HEK293 (cell line): ENCODE data around the gene GRIK4.

Source experiments
- ATF2 ChIP-seq: fragments of 450-650 bp; formaldehyde crosslinking; IDR thresholded peaks from 2 replicates; pipeline ENCODE4 v1.5.1; 2016; ENCODE audit warnings: missing biosample characterization, missing genetic modification characterization, low read depth
- CTCF ChIP-seq: fragments of 450-650 bp; formaldehyde crosslinking; IDR thresholded peaks from 2 replicates; pipeline ENCODE4 v1.5.1; 2016; ENCODE audit warnings: missing biosample characterization, missing genetic modification characterization
- EGR2 ChIP-seq: fragments of 450-650 bp; formaldehyde crosslinking; IDR thresholded peaks from 2 replicates; pipeline ENCODE4 v1.5.1; 2016; ENCODE audit warnings: low read depth, missing biosample characterization, missing genetic modification characterization
- REST ChIP-seq: fragments of 450-650 bp; formaldehyde crosslinking; IDR thresholded peaks from 2 replicates; pipeline ENCODE4 v1.5.1; 2016; ENCODE audit warnings: missing biosample characterization, missing genetic modification characterization
- ZBTB20 ChIP-seq: fragments of 450-650 bp; formaldehyde crosslinking; IDR thresholded peaks from 2 replicates; pipeline ENCODE4 v1.5.1; 2016; ENCODE audit warnings: missing biosample characterization, missing genetic modification characterization
- ZNF48 ChIP-seq: fragments of 450-650 bp; formaldehyde crosslinking; IDR thresholded peaks from 2 replicates; pipeline ENCODE4 v1.5.1; 2016; ENCODE audit warnings: missing biosample characterization, missing genetic modification characterization
- ZNF529 ChIP-seq: fragments of 450-650 bp; formaldehyde crosslinking; IDR thresholded peaks from 2 replicates; pipeline ENCODE4 v1.5.1; 2017; ENCODE audit warnings: missing genetic modification characterization, missing biosample characterization; ENCODE audit not compliant: insufficient replicate concordance
- ZNF701 ChIP-seq: fragments of 450-650 bp; formaldehyde crosslinking; IDR thresholded peaks from 2 replicates; pipeline ENCODE4 v1.5.1; 2016; ENCODE audit warnings: missing biosample characterization, missing genetic modification characterization
- TF ChIP-seq, protein P1 (sequence below): fragments of 450-650 bp; formaldehyde crosslinking; IDR thresholded peaks from 2 replicates; pipeline ENCODE4 v1.5.1; 2017; ENCODE audit warnings: missing biosample characterization, missing genetic modification characterization
- TF ChIP-seq, protein P2 (sequence below): sonication (generic); formaldehyde crosslinking; IDR thresholded peaks from 2 replicates; pipeline ENCODE4 v1.8.1; 2022; ENCODE audit warnings: mild to moderate bottlenecking, moderate library complexity, missing genetic modification reagents

- TF ChIP-seq CTCF (tag by site-specific recombination) (no peak), ZBTB20 (tag by site-specific recombination) (no peak), ZNF701 (no peak), ZNF529 (no peak), REST (tag by site-specific recombination) (no peak), ATF2 (tag by site-specific recombination) (no peak), ZNF48 (no peak), EGR2 (tag by site-specific recombination) (no peak)
- TF ChIP-seq, protein P1, sequence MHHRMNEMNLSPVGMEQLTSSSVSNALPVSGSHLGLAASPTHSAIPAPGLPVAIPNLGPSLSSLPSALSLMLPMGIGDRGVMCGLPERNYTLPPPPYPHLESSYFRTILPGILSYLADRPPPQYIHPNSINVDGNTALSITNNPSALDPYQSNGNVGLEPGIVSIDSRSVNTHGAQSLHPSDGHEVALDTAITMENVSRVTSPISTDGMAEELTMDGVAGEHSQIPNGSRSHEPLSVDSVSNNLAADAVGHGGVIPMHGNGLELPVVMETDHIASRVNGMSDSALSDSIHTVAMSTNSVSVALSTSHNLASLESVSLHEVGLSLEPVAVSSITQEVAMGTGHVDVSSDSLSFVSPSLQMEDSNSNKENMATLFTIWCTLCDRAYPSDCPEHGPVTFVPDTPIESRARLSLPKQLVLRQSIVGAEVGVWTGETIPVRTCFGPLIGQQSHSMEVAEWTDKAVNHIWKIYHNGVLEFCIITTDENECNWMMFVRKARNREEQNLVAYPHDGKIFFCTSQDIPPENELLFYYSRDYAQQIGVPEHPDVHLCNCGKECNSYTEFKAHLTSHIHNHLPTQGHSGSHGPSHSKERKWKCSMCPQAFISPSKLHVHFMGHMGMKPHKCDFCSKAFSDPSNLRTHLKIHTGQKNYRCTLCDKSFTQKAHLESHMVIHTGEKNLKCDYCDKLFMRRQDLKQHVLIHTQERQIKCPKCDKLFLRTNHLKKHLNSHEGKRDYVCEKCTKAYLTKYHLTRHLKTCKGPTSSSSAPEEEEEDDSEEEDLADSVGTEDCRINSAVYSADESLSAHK (tag by site-specific recombination): no peak
- TF ChIP-seq, protein P2, sequence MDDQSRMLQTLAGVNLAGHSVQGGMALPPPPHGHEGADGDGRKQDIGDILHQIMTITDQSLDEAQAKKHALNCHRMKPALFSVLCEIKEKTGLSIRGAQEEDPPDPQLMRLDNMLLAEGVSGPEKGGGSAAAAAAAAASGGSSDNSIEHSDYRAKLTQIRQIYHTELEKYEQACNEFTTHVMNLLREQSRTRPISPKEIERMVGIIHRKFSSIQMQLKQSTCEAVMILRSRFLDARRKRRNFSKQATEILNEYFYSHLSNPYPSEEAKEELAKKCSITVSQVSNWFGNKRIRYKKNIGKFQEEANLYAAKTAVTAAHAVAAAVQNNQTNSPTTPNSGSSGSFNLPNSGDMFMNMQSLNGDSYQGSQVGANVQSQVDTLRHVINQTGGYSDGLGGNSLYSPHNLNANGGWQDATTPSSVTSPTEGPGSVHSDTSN (CRISPR knock-in tag): no peak
Observed at GRCh38 chr11:120950880-120951279, 439.3 kb downstream of the GRIK4 start.
